Measurements from ENCODE around the gene LSM10. TPM values are rescaled to one million over a fixed set of nuclear protein-coding genes. Genes with fewer than 3 reads are reported as not detected.

Gene LSM10
- total and polyA plus RNA-seq, 9 of the 15 experiments (the other 6 are each of a cell fraction or from before 2014, with no cell fraction given) = 13.2 to 146 (median 68.9) TPM

GRCh38 chr1:36397378-36398230 is at the start of gene LSM10 (continued):
- peak; percentile 71 for TF ChIP-seq POLR2H (tag; IDR thresholded peaks at IDR 0.05; ENCODE audit: low read depth)
- no peak for TF ChIP-seq ZNF224 (CRISPR knock-in tag; IDR thresholded peaks at IDR 0.05)
- TF ChIP-seq ATF2 (CRISPR knock-in tag; IDR thresholded peaks at IDR 0.05) = no peak
- TF ChIP-seq NFIC (IDR thresholded peaks at IDR 0.05) = peak; percentile 46
- no peak for TF ChIP-seq HNRNPK (IDR thresholded peaks at IDR 0.05; ENCODE audit: low read depth, low read length, poor library complexity, severe bottlenecking)
- no peak for TF ChIP-seq YBX1 (IDR thresholded peaks at IDR 0.05)
- TF ChIP-seq ZNF311 (CRISPR knock-in tag; IDR thresholded peaks at IDR 0.05) = no peak
- TF ChIP-seq RBM39 (optimal IDR thresholded peaks at IDR 0.05; ENCODE audit: low read depth, low read length) = no peak
- TF ChIP-seq GATAD2A (IDR thresholded peaks at IDR 0.05) = no peak
- no peak for TF ChIP-seq CEBPB (tag; IDR thresholded peaks at IDR 0.05)
- TF ChIP-seq HEY1 (CRISPR knock-in tag; IDR thresholded peaks at IDR 0.05; ENCODE audit: borderline replicate concordance) = no peak; the same call in 1 of the 2 replicates
- TF ChIP-seq BACH1 (tag; IDR thresholded peaks at IDR 0.05) = no peak
- TF ChIP-seq TAF1 (IDR thresholded peaks at IDR 0.05; ENCODE audit: control insufficient read depth, extremely low read depth, insufficient read depth, low read length, severe bottlenecking) = peak; percentile 97
- TF ChIP-seq, protein P1, sequence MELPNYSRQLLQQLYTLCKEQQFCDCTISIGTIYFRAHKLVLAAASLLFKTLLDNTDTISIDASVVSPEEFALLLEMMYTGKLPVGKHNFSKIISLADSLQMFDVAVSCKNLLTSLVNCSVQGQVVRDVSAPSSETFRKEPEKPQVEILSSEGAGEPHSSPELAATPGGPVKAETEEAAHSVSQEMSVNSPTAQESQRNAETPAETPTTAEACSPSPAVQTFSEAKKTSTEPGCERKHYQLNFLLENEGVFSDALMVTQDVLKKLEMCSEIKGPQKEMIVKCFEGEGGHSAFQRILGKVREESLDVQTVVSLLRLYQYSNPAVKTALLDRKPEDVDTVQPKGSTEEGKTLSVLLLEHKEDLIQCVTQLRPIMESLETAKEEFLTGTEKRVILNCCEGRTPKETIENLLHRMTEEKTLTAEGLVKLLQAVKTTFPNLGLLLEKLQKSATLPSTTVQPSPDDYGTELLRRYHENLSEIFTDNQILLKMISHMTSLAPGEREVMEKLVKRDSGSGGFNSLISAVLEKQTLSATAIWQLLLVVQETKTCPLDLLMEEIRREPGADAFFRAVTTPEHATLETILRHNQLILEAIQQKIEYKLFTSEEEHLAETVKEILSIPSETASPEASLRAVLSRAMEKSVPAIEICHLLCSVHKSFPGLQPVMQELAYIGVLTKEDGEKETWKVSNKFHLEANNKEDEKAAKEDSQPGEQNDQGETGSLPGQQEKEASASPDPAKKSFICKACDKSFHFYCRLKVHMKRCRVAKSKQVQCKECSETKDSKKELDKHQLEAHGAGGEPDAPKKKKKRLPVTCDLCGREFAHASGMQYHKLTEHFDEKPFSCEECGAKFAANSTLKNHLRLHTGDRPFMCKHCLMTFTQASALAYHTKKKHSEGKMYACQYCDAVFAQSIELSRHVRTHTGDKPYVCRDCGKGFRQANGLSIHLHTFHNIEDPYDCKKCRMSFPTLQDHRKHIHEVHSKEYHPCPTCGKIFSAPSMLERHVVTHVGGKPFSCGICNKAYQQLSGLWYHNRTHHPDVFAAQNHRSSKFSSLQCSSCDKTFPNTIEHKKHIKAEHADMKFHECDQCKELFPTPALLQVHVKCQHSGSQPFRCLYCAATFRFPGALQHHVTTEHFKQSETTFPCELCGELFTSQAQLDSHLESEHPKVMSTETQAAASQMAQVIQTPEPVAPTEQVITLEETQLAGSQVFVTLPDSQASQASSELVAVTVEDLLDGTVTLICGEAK (IDR thresholded peaks at IDR 0.05) = peak; percentile 74
- TF ChIP-seq, protein P1 (CRISPR knock-in tag; IDR thresholded peaks at IDR 0.05) = no peak
- TF ChIP-seq NFE2 (IDR thresholded peaks at IDR 0.05; ENCODE audit: low read depth) = peak; percentile 84
- TF ChIP-seq ZNF175 (CRISPR knock-in tag; IDR thresholded peaks at IDR 0.05; ENCODE audit: low read depth) = no peak
- TF ChIP-seq ZNF778 (CRISPR knock-in tag; IDR thresholded peaks at IDR 0.05) = no peak

Data from K562 (cell line).